Left lung (tissue), 10 donors: ENCODE data around the gene STN1. TPM values are rescaled to one million over a fixed set of nuclear protein-coding genes. Genes with fewer than 3 reads are reported as not detected.

Source experiments
- ATAC-seq: fragments of 200-7000 bp; cut with Tn5 transposase; one replicate; pipeline ENCODE4 v1.9.1; 2020; ENCODE audit warnings: moderate library complexity
- DNase-seq, 4 donors: peaks; one replicate each; pipeline ENCODE4 v3.0.0-alpha.2; 2013 to 2020
- H3K27ac ChIP-seq, 2 donors: fragments of 200-600 bp; sonication (generic) in 1 of 2; one replicate each; pipeline versions ENCODE4 v1.5.0 to v1.8.0; 2020 to 2021
- H3K27me3 ChIP-seq, 2 donors: fragments of 200-600 bp; sonication (generic) in 1 of 2; one replicate each; pipeline versions ENCODE4 v1.5.0 to v1.8.0; 2020 to 2021
- H3K36me3 ChIP-seq, 2 donors: fragments of 200-600 bp; sonication (generic) in 1 of 2; one replicate each; pipeline versions ENCODE4 v1.5.0 to v1.8.0; 2020 to 2021
- H3K4me1 ChIP-seq, 2 donors: fragments of 200-600 bp; one replicate each; pipeline ENCODE4 v1.8.0; 2021
- H3K4me3 ChIP-seq, 2 donors: fragments of 200-600 bp; sonication (generic) in 1 of 2; one replicate each; pipeline versions ENCODE4 v1.5.0 to v1.8.0; 2020 to 2021; ENCODE audit warnings: mild to moderate bottlenecking in 1 of 2
- H3K9me3 ChIP-seq, 2 donors: fragments of 200-600 bp; sonication (generic) in 1 of 2; one replicate each; pipeline versions ENCODE4 v1.5.0 to v1.8.0; 2020 to 2021
- CTCF ChIP-seq, 2 donors: fragments of 200-600 bp; sonication (generic) in 1 of 2; IDR thresholded peaks; one replicate each; pipeline versions ENCODE4 v1.5.0 to v1.8.0; 2021; ENCODE audit warnings: antibody characterized with exemption in 2 of 2
- intact Hi-C, 2 donors: fragments of 100-400 bp; cut with DNase I; formaldehyde crosslinking; loops; one replicate each; pipeline versions ENCODE4 v1.11.2 to v1.14.2; 2022
- polyA plus RNA-seq, 6 donors: library from polyadenylated mRNA; unstranded; fragments of 120-200 nt; gene quantifications; one replicate each; pipeline ENCODE4 v1.2.1, GENCODE V29; 2013; ENCODE audit not compliant: insufficient read length in 6 of 6
- total RNA-seq, 2 donors: library from RNA; stranded (reverse); fragmentation: NEBNext Ultra II Directional; extraction: Animal tissue kit (Norgen Biotek cat#: 25700); gene quantifications; one replicate each; pipeline ENCODE4 v1.2.1, GENCODE V29; 2021
- donor health status: DM: no; HTN: yes; CAD: no.
- donor health status: DM: no; HTN: no; CAD: no.

The STN1 gene
- total and polyA plus RNA-seq, 8 donors = 26.3 to 62.8 (median 29.8) TPM

- H3K27me3 ChIP-seq = no peaks in the 10 kb centered on the region
- no peak overlapping the region for H3K27ac ChIP-seq
- intact Hi-C loops = no loop called here
- no peak for TF ChIP-seq CTCF (IDR thresholded peaks at IDR 0.05)
- ATAC-seq = no peak
- no peaks in the 10 kb centered on the region for H3K9me3 ChIP-seq
- no peaks in the 10 kb centered on the region for H3K36me3 ChIP-seq
- no peak overlapping the region for H3K4me3 ChIP-seq
- peaks cover 12 to 21% of the 10 kb centered on the region in 2 donors for H3K4me1 ChIP-seq
- no peak for DNase-seq
Observed at GRCh38 chr10:103921248-103921647, 3.3 kb upstream of the STN1 start.

GRCh38 chr10:103919648-103920025 is 1.7 kb upstream of the STN1 start:
- H3K4me3 ChIP-seq = no peak overlapping the region
- H3K4me1 ChIP-seq = peaks cover 20 to 37% of the 10 kb centered on the region in 2 donors
- H3K27me3 ChIP-seq = no peaks in the 10 kb centered on the region
- DNase-seq = no peak
- intact Hi-C loops = no loop called here
- TF ChIP-seq CTCF (IDR thresholded peaks at IDR 0.05) = no peak
- no peak for ATAC-seq
- H3K27ac ChIP-seq = no peak overlapping the region
- H3K9me3 ChIP-seq = no peaks in the 10 kb centered on the region
- H3K36me3 ChIP-seq = no peaks in the 10 kb centered on the region

DNA sequence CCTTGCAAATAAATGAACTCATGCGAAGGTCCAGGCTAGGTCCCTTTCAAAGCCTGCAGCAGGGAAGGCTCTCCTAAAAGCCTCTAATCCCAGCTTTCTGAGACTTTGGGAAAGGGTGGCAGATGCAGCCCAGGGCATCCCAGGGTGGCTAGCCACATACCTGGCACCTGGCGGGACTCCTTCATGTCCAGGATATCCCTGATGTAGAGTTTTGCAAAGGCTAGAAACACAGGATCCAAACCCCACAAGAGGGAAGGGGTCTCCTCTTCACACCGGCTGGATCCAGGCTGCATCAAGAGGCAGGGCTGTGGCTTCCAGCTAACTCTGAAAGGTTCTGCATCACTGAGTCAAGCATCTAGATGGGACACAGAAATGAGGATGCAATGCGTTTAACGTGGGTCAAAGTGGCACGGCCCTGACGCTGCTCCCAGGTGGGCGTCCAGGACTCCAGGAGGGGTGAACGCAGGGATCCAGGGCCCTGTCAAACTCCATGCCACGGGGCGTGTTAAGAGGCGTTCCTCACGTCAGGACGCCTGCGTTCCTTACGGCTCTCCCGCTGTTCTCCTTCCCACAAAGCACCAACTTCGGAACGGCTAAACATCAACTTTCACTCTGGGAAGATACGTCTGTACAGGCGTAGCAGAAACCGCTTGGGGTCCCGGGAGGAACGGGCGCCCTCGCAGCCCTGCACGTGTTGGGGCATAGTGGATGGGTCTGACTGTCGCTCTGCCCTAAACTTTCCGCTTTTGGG is 507 bp downstream of the STN1 start:
- Histone ChIP-seq H3K27ac (peak overlapping the region; percentile 97 to 98), H3K4me3 (peak overlapping the region; percentile 55 to 70), H3K36me3 (no peaks in the 10 kb centered on the region), H3K27me3 (no peaks in the 10 kb centered on the region), H3K4me1 (peaks cover 20 to 50% of the 10 kb centered on the region in 2 donors), H3K9me3 (no peaks in the 10 kb centered on the region)
- no peak for TF ChIP-seq CTCF (IDR thresholded peaks at IDR 0.05)
- intact Hi-C loops = no loop called here
- DNase-seq = peak in 2 of 4 donors; percentile 68 to 84
- peak; percentile 48 for ATAC-seq

- TF ChIP-seq CTCF (IDR thresholded peaks at IDR 0.05) = no peak
- Histone ChIP-seq H3K27me3 (no peaks in the 10 kb centered on the region), H3K27ac (peak overlapping the region; percentile 97 to 98), H3K9me3 (no peaks in the 10 kb centered on the region), H3K36me3 (no peaks in the 10 kb centered on the region), H3K4me1 (peaks cover 20 to 53% of the 10 kb centered on the region in 2 donors), H3K4me3 (peak overlapping the region; percentile 55 to 70)
- ATAC-seq (no peak), DNase-seq (no peak)
- intact Hi-C loops = no loop called here
Observed at GRCh38 chr10:103916876-103917275, 1.1 kb downstream of the STN1 start.

DNA sequence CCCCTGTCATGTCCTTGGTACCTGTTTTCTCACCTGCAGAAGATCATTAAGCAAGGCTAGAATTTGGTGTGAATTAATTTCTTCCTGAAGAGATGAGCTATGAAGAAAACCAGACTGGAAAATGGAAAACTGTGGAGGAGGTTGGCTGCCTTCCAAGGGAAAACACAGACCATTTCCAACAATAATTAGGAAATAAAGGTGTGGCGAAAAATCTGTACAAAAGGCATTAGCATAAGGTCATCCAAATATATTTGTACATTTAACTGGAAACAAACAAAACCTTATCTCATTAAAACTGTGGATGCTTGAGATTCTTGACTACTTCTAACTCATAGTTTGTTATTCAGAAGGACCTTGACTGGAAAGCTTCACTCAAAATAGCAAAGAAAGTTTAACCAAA is 1.7 kb downstream of the STN1 start:
- Histone ChIP-seq H3K27ac (peak overlapping the region; percentile 97 to 98), H3K27me3 (no peaks in the 10 kb centered on the region), H3K4me1 (peaks cover 18 to 56% of the 10 kb centered on the region in 2 donors), H3K36me3 (no peaks in the 10 kb centered on the region), H3K9me3 (no peaks in the 10 kb centered on the region), H3K4me3 (peak overlapping the region; percentile 55 to 70)
- TF ChIP-seq CTCF (IDR thresholded peaks at IDR 0.05) = no peak
- no peak for ATAC-seq
- intact Hi-C loops = no loop called here
- no peak for DNase-seq
